Small intestine (tissue), 7 donors: ENCODE data around the gene SFTPD. TPM values are rescaled to one million over a fixed set of nuclear protein-coding genes. Genes with fewer than 3 reads are reported as not detected.
A peak's percentile ranks its signal among the peaks of the same experiment; 100 is the strongest.
"Not testable (repeated sequence)": the region's sequence is repeated elsewhere in the genome, so short reads cannot be mapped to it uniquely, and the experiment has no call there.

Experiments
- DNase-seq, 2 donors: peaks; one replicate each; pipeline versions ENCODE4 v3.0.0 to v3.0.0-alpha.2; 2013
- FAIRE-seq: peaks from 2 replicates; lab custom pipeline; 2012; peaks lifted over from hg19 to GRCh38; lab: Jason Lieb, UNC
- H3K27ac ChIP-seq, 3 donors: one replicate each; pipeline ENCODE4 v1.5.1; 2013; ENCODE audit warnings: low read length in 2 of 3, mild to moderate bottlenecking in 2 of 3, control low read depth in 1 of 3, inconsistent platforms in 1 of 3, low read depth in 1 of 3, moderate library complexity in 1 of 3
- H3K27me3 ChIP-seq, 3 donors: one replicate each; pipeline ENCODE4 v1.6.1; 2013; ENCODE audit warnings: low read length in 3 of 3, inconsistent platforms in 1 of 3; ENCODE audit not compliant: control insufficient read depth in 3 of 3, insufficient read depth in 3 of 3
- H3K36me3 ChIP-seq, 3 donors: one replicate each; pipeline ENCODE4 v1.6.1; 2013; ENCODE audit warnings: low read length in 3 of 3, inconsistent platforms in 1 of 3, low read depth in 1 of 3, mild to moderate bottlenecking in 1 of 3, moderate library complexity in 1 of 3; ENCODE audit not compliant: control insufficient read depth in 3 of 3, insufficient read depth in 2 of 3
- H3K4me1 ChIP-seq, 3 donors: one replicate each; pipeline ENCODE4 v1.6.1; 2013; ENCODE audit warnings: low read length in 2 of 3, inconsistent platforms in 1 of 3, low read depth in 1 of 3, mild to moderate bottlenecking in 1 of 3, moderate library complexity in 1 of 3; ENCODE audit not compliant: control insufficient read depth in 3 of 3, insufficient read depth in 2 of 3
- H3K4me3 ChIP-seq, 3 donors: one replicate each; pipeline ENCODE4 v1.5.1; 2013; ENCODE audit warnings: low read length in 3 of 3, control low read depth in 1 of 3, inconsistent platforms in 1 of 3, low read depth in 1 of 3, mild to moderate bottlenecking in 1 of 3, moderate library complexity in 1 of 3
- H3K9me3 ChIP-seq, 2 donors: one replicate each; pipeline ENCODE4 v1.6.1; 2013; ENCODE audit warnings: low read depth in 1 of 2, low read length in 1 of 2; ENCODE audit not compliant: control insufficient read depth in 2 of 2, insufficient read depth in 1 of 2
- WGBS, 3 donors: extraction: QIAGEN DNeasy Blood & Tissue Kit; methylation state at CpG; one replicate each; pipeline ENCODE4 v1.1.7; 2013; 5-methylcytosine and 5-hydroxymethylcytosine counted together
- polyA plus RNA-seq, 4 donors: library from polyadenylated mRNA; stranded (reverse) in 3 of 4; unstranded in 1 of 4; fragments of 200-250 nt in 3 of 4; fragments of 120-200 nt in 1 of 4; gene quantifications; one replicate each; pipeline versions ENCODE4 v1.2.1 to v1.2.3, GENCODE V29; 2013
- donor health status: healthy with polysubstance abuse.
- donor health status: control.
- donor health status: control.
- donor health status: Bipolar disorder and iron deficiency.
- donor health status: healthy.

SFTPD gene
- polyA plus RNA-seq, 4 donors = 0.07 to 1.1 (median 0.49) TPM

GRCh38 chr10:79904671-79905321, 44.1 kb downstream of the SFTPD start:
- Histone ChIP-seq H3K9me3 (no peaks in the 10 kb centered on the region), H3K27ac (peak overlapping the region in 1 of 3 donors; percentile 78), H3K36me3 (no peaks in the 10 kb centered on the region), H3K4me1 (no peaks in the 10 kb centered on the region), H3K4me3 (peak overlapping the region in 2 of 3 donors; percentile 37 to 52), H3K27me3 (peaks cover 0 to 24% (median 0%) of the 10 kb centered on the region in 3 donors)
- no peak for FAIRE-seq
- 1 to 2% (median 1%) methylated on average over 56 to 58 of the region's 58 CpGs for WGBS, 3 donors
- peak; percentile 31 to 69 for DNase-seq

- H3K27ac ChIP-seq, FAIRE-seq, H3K36me3 ChIP-seq, DNase-seq, H3K4me3 ChIP-seq, H3K9me3 ChIP-seq, H3K4me1 ChIP-seq: not testable (repeated sequence)
- peaks cover 0 to 24% (median 0%) of the 10 kb centered on the region in 3 donors for H3K27me3 ChIP-seq
- 67 to 83% (median 69%) methylated on average over 1 of the region's 1 CpG for whole genome bisulfite sequencing, 3 donors
Measured at GRCh38 chr10:79901571-79901970, 47.3 kb downstream of the SFTPD start.

- peaks cover 0 to 4% (median 0%) of the 10 kb centered on the region in 3 donors for H3K27me3 ChIP-seq
- DNase-seq = no peak
- H3K4me1 ChIP-seq = no peaks in the 10 kb centered on the region
- peak; percentile 80 for FAIRE-seq
- no peaks in the 10 kb centered on the region for H3K36me3 ChIP-seq
- no peak overlapping the region for H3K27ac ChIP-seq
- H3K4me3 ChIP-seq = no peak overlapping the region
- 59 to 73% (median 68%) methylated on average over 3 of the region's 3 CpGs for WGBS, 3 donors
- no peaks in the 10 kb centered on the region for H3K9me3 ChIP-seq
Measured at GRCh38 chr10:79898597-79899325, 50.1 kb downstream of the SFTPD start.

- not testable (repeated sequence) for H3K9me3 ChIP-seq, H3K36me3 ChIP-seq, H3K4me3 ChIP-seq, H3K4me1 ChIP-seq, H3K27ac ChIP-seq, FAIRE-seq, H3K27me3 ChIP-seq, DNase-seq
- WGBS, 3 donors = 91 to 94% (median 93%) methylated on average over 17 of the region's 17 CpGs
Measured at GRCh38 chr10:79892896-79893295, 56.0 kb downstream of the SFTPD start.

- Histone ChIP-seq H3K4me1 (no peaks in the 10 kb centered on the region), H3K4me3 (no peak overlapping the region), H3K27ac (no peak overlapping the region), H3K27me3 (no peaks in the 10 kb centered on the region), H3K36me3 (no peaks in the 10 kb centered on the region), H3K9me3 (no peaks in the 10 kb centered on the region)
- DNase-seq (no peak), FAIRE-seq (no peak)
- 10 to 23% (median 18%) methylated on average over 1 of the region's 1 CpG for WGBS, 3 donors
Measured at GRCh38 chr10:79890469-79890868, 58.4 kb downstream of the SFTPD start.

GRCh38 chr10:79888984-79889383, 59.9 kb downstream of the SFTPD start:
- not testable (repeated sequence) for H3K9me3 ChIP-seq, DNase-seq, H3K4me1 ChIP-seq, H3K36me3 ChIP-seq, H3K27me3 ChIP-seq, H3K27ac ChIP-seq, FAIRE-seq, H3K4me3 ChIP-seq
- WGBS, 3 donors = 53 to 57% (median 53%) methylated on average over 2 of the region's 2 CpGs

Other genes starting within 250 kb of the SFTPD start
- gene NUTM2B, start 245.9 kb downstream of the SFTPD start, polyA plus RNA-seq = 1 to 10 TPM in 2 of 4 donors, under 1 TPM in 2; 0.13 to 1.6 (median 0.98) TPM
- under 1 TPM in 2 of 4 donors, not detected in 2; 0.09 to 0.73 TPM for gene NUTM2E, start 122.4 kb downstream of the SFTPD start, polyA plus RNA-seq
- 10 to 100 TPM; 10.7 to 56.7 (median 17.4) TPM for gene TMEM254, start 129.6 kb upstream of the SFTPD start, polyA plus RNA-seq
- 10 to 100 TPM in 1 of 4 donors, 1 to 10 TPM in 2, not detected in 1; 4.6 to 22.2 (median 6.8) TPM for gene PLAC9, start 183.6 kb upstream of the SFTPD start, polyA plus RNA-seq